ENCODE data around the gene C10orf67.
"Not testable (repeated sequence)": the region's sequence is repeated elsewhere in the genome, so short reads cannot be mapped to it uniquely, and the experiment has no call there.

C10orf67 gene

DNA sequence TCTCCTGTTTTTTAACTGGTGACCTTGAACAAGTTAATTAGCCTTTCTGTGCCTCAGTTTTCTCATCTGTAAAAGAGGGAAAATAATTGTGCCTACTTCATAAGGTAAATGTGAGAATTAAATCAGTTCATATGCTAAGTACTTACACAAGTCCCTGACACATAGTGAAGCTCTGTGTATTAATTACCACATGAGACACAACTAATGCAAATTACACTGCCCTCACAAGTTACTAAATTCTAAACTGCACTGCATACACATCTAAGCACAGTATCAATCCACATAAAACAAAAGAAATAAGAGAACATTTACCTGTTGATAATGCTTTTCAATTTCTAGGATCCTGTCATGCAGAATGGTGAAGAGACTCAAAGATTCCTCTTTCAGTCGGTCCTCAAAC lies 22.5 kb downstream of the C10orf67 start:
- TF ChIP-seq ZNF274 (IDR thresholded peaks at IDR 0.05; ENCODE audit: low read depth, low read length): no peak
- H3K4me3 ChIP-seq (ENCODE audit: low read length): no peak overlapping the region

DNA sequence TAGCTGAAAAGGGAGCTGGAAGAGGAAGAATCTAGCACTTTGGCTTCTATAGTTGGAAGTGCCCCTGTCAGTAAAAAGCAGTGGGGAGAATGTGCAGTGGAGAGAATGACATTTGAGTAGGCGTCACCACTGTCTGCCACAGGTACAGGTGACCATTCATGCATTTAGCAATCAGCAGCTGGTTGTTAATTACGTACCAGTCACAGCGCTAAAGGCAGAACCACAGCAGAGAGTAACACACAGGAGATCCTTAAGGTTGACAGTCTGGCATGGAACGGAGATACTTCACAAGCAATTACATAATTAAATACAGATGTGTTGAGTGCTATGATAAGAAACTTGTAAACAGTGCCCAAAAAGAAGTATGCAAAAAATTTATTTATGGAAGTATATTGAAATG lies 24.8 kb downstream of the C10orf67 start:
- TF ChIP-seq ZNF274 (IDR thresholded peaks at IDR 0.05; ENCODE audit: low read depth, low read length): no peak
- H3K4me3 ChIP-seq (ENCODE audit: low read length): no peak overlapping the region

DNA sequence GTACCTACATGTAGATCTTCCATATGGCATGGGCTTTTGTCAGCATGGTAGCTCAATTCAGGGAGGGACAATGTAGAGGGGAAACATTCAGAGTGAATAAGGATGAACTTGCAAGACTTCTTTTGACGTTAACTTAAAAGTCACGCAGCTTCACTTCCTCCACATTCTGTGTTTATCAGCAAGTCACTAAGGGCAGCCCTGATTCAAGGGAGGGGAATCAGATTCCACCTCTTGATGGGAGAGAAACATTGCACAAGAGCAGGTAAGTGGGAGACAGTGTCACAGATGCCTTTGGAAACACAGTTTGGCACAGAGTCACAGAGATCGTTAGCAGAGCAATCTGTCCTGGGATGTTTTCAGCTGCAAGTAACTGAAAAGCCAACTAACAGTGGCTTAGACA lies 26.2 kb downstream of the C10orf67 start:
- no peak for TF ChIP-seq ZNF274 (IDR thresholded peaks at IDR 0.05; ENCODE audit: low read depth, low read length)
- no peak overlapping the region for H3K4me3 ChIP-seq (ENCODE audit: low read length)

DNA sequence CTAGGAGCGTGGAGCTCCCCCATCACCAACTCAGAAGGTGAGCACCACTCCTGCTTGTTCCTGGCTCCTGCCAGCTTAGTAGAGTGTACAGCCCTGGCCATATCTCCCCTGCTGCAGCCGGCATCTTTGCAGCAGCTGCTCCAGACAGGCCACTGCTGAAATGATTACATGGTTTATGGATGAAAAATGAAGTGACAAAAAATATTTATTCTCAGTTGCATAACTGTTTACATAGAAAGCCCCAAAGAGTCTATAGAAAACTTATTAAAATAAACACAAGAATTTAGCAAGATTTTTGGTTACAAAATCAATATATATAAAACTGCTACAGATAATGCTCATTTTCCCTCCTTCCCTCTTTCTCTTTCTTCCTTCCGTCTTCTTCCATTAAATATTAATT lies 27.2 kb downstream of the C10orf67 start:
- TF ChIP-seq ZNF274 (IDR thresholded peaks at IDR 0.05; ENCODE audit: low read depth, low read length): no peak
- H3K4me3 ChIP-seq (ENCODE audit: low read length): no peak overlapping the region

DNA sequence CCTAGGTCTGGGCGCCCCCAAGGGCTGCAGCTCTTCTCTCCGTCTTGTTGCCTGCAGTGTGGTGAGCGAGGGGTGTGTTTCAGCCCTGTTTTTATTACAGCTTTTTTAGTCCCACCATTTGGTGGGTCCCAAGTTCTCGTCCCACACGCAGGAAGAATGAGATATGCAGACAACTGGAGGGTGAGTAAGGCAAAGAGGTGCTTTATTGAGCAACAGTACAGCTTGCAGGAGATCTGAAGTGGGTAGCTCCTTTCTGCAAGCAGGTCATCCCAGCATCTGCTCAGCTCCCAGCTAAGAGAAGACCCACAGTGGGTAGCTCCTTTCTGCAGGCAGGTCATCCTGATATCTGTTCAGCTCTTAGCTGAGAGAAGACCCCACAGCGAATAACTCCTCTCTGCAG lies 28.2 kb downstream of the C10orf67 start:
- no peak overlapping the region for H3K4me3 ChIP-seq (ENCODE audit: low read length)
- TF ChIP-seq ZNF274 (IDR thresholded peaks at IDR 0.05; ENCODE audit: low read depth, low read length): no peak

DNA sequence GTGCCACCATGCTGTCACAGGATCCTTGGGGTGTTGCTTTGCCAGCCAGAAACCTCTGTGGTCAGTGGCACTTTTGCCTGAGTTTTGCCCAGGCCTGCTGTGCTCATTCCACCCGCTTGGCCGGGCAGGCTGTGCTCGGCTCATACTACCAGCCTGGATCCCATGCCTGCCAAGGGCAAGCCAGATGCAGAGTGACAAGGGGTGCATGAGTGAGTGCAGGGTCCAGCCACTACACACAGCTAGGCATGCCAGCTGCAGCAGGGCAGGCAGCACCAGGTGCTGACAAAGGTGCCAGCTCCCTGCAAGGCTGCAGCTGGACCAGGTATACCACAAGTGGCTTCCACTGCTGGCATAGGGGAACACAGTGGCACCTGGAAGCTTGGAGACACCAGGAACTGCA lies 28.6 kb downstream of the C10orf67 start:
- no peak overlapping the region for H3K4me3 ChIP-seq (ENCODE audit: low read length)

DNA sequence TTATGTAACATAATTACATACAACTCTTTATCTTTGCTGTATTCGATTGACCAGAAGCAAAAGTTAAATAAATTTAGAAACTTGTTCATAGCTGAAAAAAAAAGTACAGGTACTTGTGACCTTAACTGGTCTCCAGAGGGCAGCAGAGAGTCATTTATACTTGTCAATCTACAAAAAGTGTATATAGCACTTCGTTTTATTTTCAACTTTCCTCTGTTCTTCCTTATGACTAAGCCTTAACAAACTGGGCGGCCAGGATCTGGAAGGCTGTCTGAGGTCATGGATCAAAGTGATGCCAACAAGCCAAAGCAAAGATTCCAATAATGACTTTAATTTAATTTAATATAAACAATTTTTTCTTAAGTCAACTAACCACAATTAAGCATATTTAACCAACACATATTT lies 29.8 kb downstream of the C10orf67 start:
- no peak for TF ChIP-seq ZNF274 (IDR thresholded peaks at IDR 0.05; ENCODE audit: low read depth, low read length)
- H3K4me3 ChIP-seq (ENCODE audit: low read length): no peak overlapping the region

More for the DNA sequence above, 28.6 kb downstream of the C10orf67 start:
- TF ChIP-seq ZNF274 (IDR thresholded peaks at IDR 0.05; ENCODE audit: low read depth, low read length): no peak

DNA sequence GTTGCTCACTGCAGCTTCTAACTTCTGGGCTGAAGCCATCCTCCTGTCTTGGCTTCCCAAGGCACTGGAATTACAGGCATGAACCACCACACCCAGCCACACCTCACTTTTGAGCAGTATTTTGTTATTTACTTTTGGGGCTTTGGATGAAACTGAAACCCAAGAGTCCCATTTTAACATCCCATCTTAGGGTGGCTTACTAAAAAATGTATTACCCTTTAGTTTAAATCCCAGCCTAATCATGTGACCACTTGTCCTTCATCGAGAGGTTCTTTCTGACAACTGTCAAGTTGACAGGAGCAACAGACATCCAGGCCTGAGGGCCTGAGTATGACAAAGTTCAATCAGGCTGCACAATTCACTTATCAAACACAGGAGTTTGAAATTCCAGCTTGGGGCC lies 33.6 kb downstream of the C10orf67 start:
- TF ChIP-seq ZNF274 (IDR thresholded peaks at IDR 0.05; ENCODE audit: low read depth, low read length): no peak
- H3K4me3 ChIP-seq (ENCODE audit: low read length): no peak overlapping the region

DNA sequence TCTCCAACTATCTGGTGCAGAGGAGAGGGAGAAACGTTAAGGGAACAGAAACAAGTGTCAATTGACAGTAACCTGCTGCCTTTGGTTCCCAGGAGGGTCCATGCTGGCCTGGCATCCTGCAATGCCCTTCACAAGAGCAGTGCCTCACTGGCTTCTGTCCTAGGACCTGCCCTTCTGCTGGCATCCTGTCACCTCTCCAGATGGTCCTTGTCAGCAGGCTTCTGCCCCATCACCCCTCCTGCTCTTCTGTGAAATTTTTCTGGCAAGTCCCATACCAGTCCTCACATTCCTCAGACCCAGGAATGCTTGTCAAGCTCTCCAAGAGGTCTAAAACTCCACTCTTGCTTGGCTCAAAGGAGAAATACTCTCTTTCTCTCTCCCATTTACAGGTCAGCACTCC lies 34.2 kb downstream of the C10orf67 start:
- no peak overlapping the region for H3K4me3 ChIP-seq (ENCODE audit: low read length)
- no peak for TF ChIP-seq ZNF274 (IDR thresholded peaks at IDR 0.05; ENCODE audit: low read depth, low read length)

DNA sequence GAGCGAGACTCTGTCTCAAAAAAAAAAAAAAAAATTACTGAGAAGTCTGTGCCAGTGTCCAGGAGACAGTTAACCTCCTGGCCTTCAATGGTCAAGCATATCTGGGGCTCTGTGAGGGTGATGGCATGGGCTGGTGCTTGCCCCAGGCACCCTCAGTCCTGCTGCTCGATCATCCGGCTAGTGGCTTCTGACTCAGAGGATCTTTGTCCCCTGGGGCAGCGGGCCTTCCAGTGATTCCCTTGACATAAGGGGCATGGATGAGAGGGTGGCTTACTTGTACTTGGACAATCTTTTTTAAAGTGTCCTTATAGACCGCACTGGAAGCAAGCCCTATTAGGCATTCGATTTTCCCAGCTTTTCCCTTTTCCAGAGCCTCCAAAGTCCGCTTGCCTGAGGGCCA lies 44.6 kb downstream of the C10orf67 start:
- H3K4me3 ChIP-seq (ENCODE audit: low read length): not testable (repeated sequence)

DNA sequence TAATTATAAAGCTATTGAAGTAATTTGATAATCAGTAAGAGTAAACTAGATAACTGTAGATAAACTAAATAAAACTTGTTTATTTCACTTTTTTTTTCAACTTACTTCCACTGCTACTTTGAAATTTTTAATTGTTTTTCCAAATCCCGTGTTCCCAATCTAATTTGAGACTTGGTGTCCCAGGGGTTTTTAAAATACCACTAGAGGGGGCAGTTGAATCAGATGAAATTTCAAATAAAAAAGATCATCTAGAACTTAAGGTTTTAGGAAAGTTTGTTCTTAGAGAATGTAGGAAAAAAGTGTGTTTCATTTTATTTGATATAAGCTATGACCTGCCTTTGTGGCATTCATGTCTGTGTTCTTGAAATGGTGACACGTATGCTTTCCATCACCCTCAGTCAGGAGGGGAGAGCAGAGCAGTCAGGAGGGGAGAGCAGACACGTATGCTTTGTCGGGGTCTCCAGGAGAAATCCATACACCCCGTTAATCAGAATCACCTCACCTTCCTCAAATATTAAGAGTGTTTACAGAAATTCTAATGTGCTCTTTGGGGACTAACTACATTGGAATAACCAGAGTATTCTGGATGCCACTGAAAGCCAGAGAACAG lies 49.9 kb downstream of the C10orf67 start:
- no peak overlapping the region for H3K4me3 ChIP-seq (ENCODE audit: low read length)
- TF ChIP-seq ZNF274 (IDR thresholded peaks at IDR 0.05; ENCODE audit: low read depth, low read length): no peak

DNA sequence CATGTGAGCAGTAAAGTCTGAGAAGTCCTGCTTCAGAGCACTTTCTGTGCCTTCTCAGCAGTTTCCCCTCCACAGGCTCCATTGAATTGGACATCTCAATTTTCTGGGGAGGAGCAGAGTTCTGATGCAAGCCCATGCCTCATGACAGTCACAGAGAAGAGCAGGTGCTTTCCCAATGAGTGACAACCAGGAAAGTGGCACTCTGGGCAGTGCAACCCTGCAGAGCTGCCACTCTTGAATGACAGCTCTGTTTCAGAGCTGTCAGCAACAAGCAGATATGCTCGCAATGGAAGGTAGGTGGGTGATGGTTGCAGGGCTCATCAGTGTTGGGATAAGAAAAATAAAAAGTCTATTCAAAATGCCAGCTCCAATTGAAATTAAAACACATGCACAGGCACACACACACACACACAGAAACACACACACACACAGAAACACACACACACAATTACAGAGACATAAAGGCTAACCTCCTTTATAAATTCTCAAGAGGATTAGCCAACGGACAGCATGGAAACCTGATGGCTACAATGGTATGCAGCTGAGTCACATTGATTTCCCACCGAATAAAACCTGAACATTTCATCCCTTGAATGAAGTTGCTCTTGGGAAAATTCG lies 50.5 kb downstream of the C10orf67 start:
- TF ChIP-seq ZNF274 (IDR thresholded peaks at IDR 0.05; ENCODE audit: low read depth, low read length): no peak

DNA sequence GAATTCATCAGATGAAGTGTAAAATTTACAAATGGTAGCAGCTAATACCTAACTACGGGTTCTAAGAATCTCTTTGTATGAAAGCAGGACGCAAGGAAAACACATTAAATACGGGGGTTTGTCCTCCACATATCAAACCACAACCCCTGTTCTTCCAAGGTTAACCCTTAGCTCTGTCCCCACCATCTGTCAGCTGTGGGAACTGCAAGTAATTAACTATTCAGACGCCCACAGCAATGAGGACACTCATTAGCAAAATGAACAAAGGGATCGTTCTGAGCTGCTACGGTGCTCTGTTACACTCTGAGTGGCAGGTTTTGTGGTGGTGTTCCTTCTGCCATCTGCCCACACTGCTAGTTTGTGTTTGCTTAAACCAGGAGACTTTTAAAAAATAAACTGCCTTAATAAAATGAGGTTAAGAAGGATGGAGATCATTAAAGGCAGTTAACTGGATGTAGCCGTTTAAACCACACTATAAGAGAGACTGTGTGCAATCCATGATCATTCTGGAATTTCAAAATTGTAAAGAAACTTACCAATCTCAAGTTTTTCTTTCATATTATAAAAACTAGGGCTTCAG lies 51.4 kb downstream of the C10orf67 start:
- no peak for TF ChIP-seq ZNF274 (IDR thresholded peaks at IDR 0.05; ENCODE audit: low read depth, low read length)
- H3K4me3 ChIP-seq (ENCODE audit: low read length): no peak overlapping the region

More for the DNA sequence above, 50.5 kb downstream of the C10orf67 start:
- no peak overlapping the region for H3K4me3 ChIP-seq (ENCODE audit: low read length)

DNA sequence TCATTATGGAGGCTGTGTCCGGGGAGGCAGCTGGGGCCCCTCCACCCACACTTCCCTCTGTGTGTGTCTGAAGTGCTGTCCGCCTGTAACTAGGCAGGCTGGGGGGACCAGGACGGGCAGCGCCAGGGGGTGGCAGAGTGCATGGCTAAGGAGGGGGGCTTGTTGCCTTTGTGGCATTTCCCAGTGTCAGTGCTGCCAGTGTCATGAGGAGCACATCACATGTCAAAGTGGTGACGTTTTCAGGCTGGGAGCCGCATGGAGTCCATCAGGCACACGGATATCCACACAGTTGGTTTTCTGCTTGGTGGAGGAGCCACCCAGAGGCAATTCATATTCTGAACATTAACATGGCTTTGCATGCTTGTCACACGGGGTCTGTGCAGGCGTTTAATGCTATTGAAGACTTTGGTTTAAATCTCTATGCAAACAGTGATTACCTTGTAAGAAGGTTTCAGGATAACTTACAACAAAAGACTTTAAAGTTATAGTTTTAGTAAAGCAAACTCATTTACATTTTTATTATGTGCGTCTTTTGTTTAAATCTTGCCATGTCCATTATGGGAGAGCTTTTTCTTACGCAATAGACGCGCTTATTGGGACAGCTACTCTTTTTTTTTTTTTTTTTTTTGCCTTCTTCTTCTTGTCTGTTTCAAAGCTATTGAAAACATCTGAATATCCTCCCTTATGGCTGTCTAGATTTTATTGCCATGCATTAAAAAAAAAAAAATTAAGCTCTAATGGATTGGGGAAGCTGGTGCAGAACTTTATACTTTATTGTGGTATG lies 52.9 kb downstream of the C10orf67 start:
- TF ChIP-seq ZNF274 (IDR thresholded peaks at IDR 0.05; ENCODE audit: low read depth, low read length): no peak
- H3K4me3 ChIP-seq (ENCODE audit: low read length): no peak overlapping the region
